ENCODE data around the gene PPP2R5C. TPM values are rescaled to one million over a fixed set of nuclear protein-coding genes. Genes with fewer than 3 reads are reported as not detected.
"Not testable (repeated sequence)": the region's sequence is repeated elsewhere in the genome, so short reads cannot be mapped to it uniquely, and the experiment has no call there.

The PPP2R5C gene
- total RNA-seq, 6 donors from 2014 or later: 105 to 208 (median 133) TPM

DNA sequence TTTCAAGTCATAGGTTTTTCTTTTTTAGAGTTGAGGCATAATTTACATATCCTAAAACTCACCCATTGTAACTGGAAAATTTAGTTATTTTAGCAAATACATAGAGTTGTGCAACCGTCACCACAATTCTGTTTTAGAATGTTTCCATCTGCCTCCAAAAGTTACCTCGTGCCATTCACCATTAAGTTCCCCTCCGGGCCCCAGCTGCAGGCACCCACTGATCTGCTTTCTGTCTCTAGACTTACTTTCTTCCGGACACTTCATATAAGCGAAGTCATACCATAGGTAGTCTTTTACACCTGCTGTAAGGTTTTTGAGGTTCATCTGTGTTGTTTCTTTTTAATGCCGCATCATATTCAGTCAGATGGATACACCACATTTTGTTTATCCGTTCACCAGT lies 28.7 kb downstream of the PPP2R5C start:
- no peak for ATAC-seq (ENCODE audit: low FRiP score in 2 of 2)
- DNase-seq: no peak
- no peak for TF ChIP-seq EP300 (IDR thresholded peaks at IDR 0.05)
- TF ChIP-seq POLR2A (IDR thresholded peaks at IDR 0.05): no peak
- no peak for TF ChIP-seq CTCF (IDR thresholded peaks at IDR 0.05)
- no peak for TF ChIP-seq POLR2AphosphoS5 (IDR thresholded peaks at IDR 0.05)
- Histone ChIP-seq H3K27me3 (no peaks in the 10 kb centered on the region), H3K9me3 (no peaks in the 10 kb centered on the region), H3K36me3 (no peaks in the 10 kb centered on the region), H3K4me3 (no peak overlapping the region), H3K4me1 (peaks cover 3 to 13% (median 11%) of the 10 kb centered on the region in 4 donors), H3K27ac (peak overlapping the region in 1 of 4 donors; percentile 8)
- WGBS, 2 donors: 75 to 91% methylated on average over 7 of the region's 7 CpGs

- 27 to 37% methylated on average over 5 of the region's 5 CpGs for WGBS, 2 donors
- peak overlapping the region; percentile 23 to 64 (median 46) for H3K27ac ChIP-seq
Measured at GRCh38 chr14:101791919-101792572, 30.5 kb downstream of the PPP2R5C start.

DNA sequence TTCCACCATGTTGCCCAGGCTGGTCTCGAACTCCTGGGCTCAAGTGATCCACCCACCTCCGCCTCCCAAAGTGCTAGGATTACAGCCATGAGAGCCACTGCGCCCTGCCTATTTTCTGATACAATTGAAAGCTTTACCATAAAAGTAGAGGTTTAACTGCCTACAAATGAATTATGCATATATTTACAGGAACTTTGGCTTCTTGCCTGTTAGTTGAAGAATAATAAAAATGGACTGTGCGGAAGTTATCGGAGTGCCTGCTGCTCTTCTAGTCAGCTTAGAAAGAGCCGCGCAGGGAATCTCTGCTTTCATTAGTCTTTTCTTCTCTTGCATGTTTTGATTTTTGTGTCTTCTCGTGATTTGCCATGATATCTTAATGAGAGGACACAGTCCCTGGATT lies 34.5 kb downstream of the PPP2R5C start:
- no peak for TF ChIP-seq CTCF (IDR thresholded peaks at IDR 0.05)
- no peak for TF ChIP-seq POLR2A (IDR thresholded peaks at IDR 0.05)
- TF ChIP-seq POLR2AphosphoS5 (IDR thresholded peaks at IDR 0.05): no peak
- TF ChIP-seq EP300 (IDR thresholded peaks at IDR 0.05): no peak
- DNase-seq: no peak
- ATAC-seq (ENCODE audit: low FRiP score in 2 of 2): no peak
- Histone ChIP-seq H3K27ac (no peak overlapping the region), H3K4me1 (peaks cover 3 to 13% (median 11%) of the 10 kb centered on the region in 4 donors), H3K27me3 (no peaks in the 10 kb centered on the region), H3K4me3 (no peak overlapping the region), H3K9me3 (no peaks in the 10 kb centered on the region), H3K36me3 (peaks cover 0 to 7% (median 0%) of the 10 kb centered on the region in 4 donors)
- 96 to 98% methylated on average over 8 of the region's 8 CpGs for WGBS, 2 donors

More at GRCh38 chr14:101791919-101792572, 30.5 kb downstream of the PPP2R5C start:
- Histone ChIP-seq H3K36me3 (no peaks in the 10 kb centered on the region), H3K4me1 (peaks cover 3 to 13% (median 11%) of the 10 kb centered on the region in 4 donors), H3K4me3 (peak overlapping the region in 2 of 4 donors; percentile 26 to 27), H3K9me3 (no peaks in the 10 kb centered on the region), H3K27me3 (no peaks in the 10 kb centered on the region)
- no peak for DNase-seq
- peak in 1 of 2 donors; percentile 70 for ATAC-seq (ENCODE audit: low FRiP score in 2 of 2)
- no peak for TF ChIP-seq CTCF (IDR thresholded peaks at IDR 0.05)

DNA sequence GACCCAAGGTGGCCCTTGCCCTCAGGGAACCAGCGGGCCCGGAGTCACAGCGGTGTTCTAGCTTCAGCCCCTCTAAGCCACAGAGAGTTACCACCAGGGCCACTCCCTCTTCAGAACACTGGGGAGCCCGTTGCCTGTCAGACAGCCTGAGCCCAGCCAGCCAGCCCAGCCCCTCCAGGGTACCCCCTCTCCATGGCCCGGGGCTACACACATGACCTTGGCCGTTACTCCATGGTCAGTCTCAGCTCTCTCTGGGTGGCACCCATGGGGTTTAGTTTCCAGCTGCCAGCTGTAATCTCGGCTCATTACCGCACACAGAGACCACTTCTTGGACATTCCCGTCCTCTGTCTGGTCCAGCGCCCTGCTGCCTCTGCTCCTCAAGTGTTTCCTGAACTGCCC lies 35.0 kb downstream of the PPP2R5C start:
- H3K27me3 ChIP-seq: no peaks in the 10 kb centered on the region
- H3K4me1 ChIP-seq: peaks cover 3 to 13% (median 11%) of the 10 kb centered on the region in 4 donors
- WGBS, 2 donors: 94 to 98% methylated on average over 7 to 9 of the region's 10 CpGs
- H3K9me3 ChIP-seq: no peaks in the 10 kb centered on the region
- H3K4me3 ChIP-seq: no peak overlapping the region
- ATAC-seq (ENCODE audit: low FRiP score in 2 of 2) (no peak), DNase-seq (no peak)
- peaks cover 0 to 7% (median 0%) of the 10 kb centered on the region in 4 donors for H3K36me3 ChIP-seq
- H3K27ac ChIP-seq: no peak overlapping the region
- TF ChIP-seq POLR2A (IDR thresholded peaks at IDR 0.05) (no peak), POLR2AphosphoS5 (IDR thresholded peaks at IDR 0.05) (no peak), EP300 (IDR thresholded peaks at IDR 0.05) (no peak), CTCF (IDR thresholded peaks at IDR 0.05) (no peak)

DNA sequence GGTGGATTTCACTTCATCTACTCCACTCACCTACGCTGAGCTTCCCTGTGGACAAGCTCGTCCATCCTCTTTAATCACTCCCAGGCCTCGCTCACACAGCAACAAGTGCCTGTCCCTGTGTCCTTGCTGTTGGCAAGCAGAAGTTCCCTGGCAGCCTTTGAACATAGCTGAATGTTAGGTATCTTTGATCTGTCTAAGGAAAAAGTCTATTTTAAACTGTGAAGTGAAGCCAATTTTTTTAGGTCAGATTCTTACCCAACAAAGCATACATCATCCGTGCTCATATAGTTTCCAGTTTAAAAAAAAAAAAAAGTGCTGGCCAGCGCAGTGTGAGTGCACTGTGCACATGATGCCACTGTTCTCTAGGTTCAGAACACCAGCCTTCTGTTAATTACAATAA lies 36.3 kb downstream of the PPP2R5C start:
- Histone ChIP-seq H3K4me1 (no peaks in the 10 kb centered on the region), H3K27me3 (no peaks in the 10 kb centered on the region), H3K36me3 (peaks cover 0 to 7% (median 0%) of the 10 kb centered on the region in 4 donors), H3K4me3 (no peak overlapping the region), H3K9me3 (no peaks in the 10 kb centered on the region), H3K27ac (no peak overlapping the region)
- DNase-seq (no peak), ATAC-seq (ENCODE audit: low FRiP score in 2 of 2) (no peak)
- TF ChIP-seq CTCF (IDR thresholded peaks at IDR 0.05) (no peak), POLR2AphosphoS5 (IDR thresholded peaks at IDR 0.05) (no peak), EP300 (IDR thresholded peaks at IDR 0.05) (no peak), POLR2A (IDR thresholded peaks at IDR 0.05) (no peak)
- 85 to 92% methylated on average over 5 of the region's 5 CpGs for WGBS, 2 donors

GRCh38 chr14:101804373-101804772 lies 42.9 kb downstream of the PPP2R5C start:
- not testable (repeated sequence) for DNase-seq; H3K9me3 ChIP-seq; ATAC-seq (ENCODE audit: low FRiP score in 2 of 2); H3K27ac ChIP-seq; H3K36me3 ChIP-seq; H3K27me3 ChIP-seq; H3K4me3 ChIP-seq; H3K4me1 ChIP-seq
- WGBS, 2 donors: 94 to 100% methylated on average over 1 of the region's 1 CpG

DNA sequence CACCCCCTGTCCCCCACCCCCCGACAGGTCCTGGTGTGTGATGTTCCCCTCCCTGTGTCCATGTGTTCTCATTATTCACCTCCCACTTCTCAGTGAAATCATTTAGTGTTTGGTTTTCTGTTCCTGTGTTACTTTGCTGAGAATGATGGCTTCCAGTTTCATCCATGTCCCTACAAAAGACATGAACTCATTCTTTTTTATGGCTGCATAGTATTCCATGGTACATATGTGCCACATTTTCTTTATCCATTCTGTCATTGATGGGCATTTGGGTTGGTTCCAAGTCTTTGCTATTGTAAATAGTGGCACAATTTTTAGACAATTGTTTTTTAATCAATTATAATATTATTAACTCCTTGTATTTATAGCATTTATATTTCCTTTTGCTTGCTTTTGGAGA lies 44.7 kb downstream of the PPP2R5C start:
- H3K9me3 ChIP-seq; H3K27ac ChIP-seq; H3K36me3 ChIP-seq; DNase-seq; H3K27me3 ChIP-seq; ATAC-seq (ENCODE audit: low FRiP score in 2 of 2); H3K4me3 ChIP-seq: not testable (repeated sequence)
- peaks cover 5 to 15% (median 11%) of the 10 kb centered on the region in 4 donors for H3K4me1 ChIP-seq
- 93 to 100% methylated on average over 1 of the region's 1 CpG for WGBS, 2 donors

Measured in upper lobe of left lung (tissue), 6 donors.